ENCODE data around the gene UBE2C. TPM values are rescaled to one million over a fixed set of nuclear protein-coding genes. Genes with fewer than 3 reads are reported as not detected.
A peak's percentile ranks its signal among the peaks of the same experiment; 100 is the strongest.

Gene UBE2C
- total RNA-seq, 2 donors from 2014 or later = 1.4 to 4.9 TPM

DNA sequence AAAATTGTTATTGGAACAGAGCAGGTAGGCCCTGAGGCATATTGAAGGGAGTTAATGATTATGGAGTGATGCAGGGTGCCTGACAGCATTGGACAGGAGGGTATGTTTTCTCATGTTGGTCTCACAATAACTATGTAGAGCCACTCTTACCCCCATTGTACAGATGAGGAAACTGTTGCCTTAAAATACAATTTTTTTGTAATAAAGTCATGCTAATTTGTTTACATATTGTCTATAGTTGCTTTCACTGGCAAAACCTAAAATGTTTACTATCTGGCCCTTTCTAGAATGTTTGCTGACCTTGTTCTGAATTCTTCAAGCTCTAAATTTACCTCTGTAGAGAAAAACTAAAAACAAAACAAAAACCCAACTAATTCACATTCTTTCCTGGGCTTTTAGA lies 39.1 kb downstream of the UBE2C start:
- Histone ChIP-seq H3K36me3 (peaks cover 28% of the 10 kb centered on the region), H3K27me3 (no peaks in the 10 kb centered on the region), H3K4me3 (no peak overlapping the region), H3K4me1 (peaks cover 0 to 20% of the 10 kb centered on the region in 2 donors), H3K27ac (peak overlapping the region in 1 of 2 donors; percentile 19), H3K9me3 (no peaks in the 10 kb centered on the region)
- TF ChIP-seq, protein P1, sequence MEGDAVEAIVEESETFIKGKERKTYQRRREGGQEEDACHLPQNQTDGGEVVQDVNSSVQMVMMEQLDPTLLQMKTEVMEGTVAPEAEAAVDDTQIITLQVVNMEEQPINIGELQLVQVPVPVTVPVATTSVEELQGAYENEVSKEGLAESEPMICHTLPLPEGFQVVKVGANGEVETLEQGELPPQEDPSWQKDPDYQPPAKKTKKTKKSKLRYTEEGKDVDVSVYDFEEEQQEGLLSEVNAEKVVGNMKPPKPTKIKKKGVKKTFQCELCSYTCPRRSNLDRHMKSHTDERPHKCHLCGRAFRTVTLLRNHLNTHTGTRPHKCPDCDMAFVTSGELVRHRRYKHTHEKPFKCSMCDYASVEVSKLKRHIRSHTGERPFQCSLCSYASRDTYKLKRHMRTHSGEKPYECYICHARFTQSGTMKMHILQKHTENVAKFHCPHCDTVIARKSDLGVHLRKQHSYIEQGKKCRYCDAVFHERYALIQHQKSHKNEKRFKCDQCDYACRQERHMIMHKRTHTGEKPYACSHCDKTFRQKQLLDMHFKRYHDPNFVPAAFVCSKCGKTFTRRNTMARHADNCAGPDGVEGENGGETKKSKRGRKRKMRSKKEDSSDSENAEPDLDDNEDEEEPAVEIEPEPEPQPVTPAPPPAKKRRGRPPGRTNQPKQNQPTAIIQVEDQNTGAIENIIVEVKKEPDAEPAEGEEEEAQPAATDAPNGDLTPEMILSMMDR (IDR thresholded peaks at IDR 0.05) = no peak
- no peak for DNase-seq (ENCODE audit: low spot score)

DNA sequence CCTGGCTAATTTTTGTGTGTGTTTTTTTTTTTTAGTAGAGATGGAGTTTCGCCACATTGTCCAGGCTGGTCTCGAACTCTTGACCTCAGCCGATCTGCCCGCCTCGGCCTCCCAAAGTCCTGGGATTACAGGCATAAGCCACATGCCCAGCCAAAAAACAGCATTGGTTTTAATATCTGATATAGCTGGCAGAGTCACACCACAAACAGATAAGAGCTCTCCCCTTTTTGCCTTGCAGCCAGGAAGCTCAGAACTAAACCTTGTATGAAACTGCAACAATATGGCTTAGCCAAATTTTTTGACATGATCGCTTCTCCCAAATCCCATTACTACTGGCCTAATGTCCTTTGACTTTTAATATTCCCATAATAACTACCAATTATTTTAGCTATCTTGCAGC lies 39.9 kb downstream of the UBE2C start:
- no peak overlapping the region for H3K27ac ChIP-seq
- peaks cover 19% of the 10 kb centered on the region for H3K36me3 ChIP-seq
- H3K4me3 ChIP-seq = no peak overlapping the region
- H3K4me1 ChIP-seq = peaks cover 0 to 23% of the 10 kb centered on the region in 2 donors
- TF ChIP-seq, protein P1 (IDR thresholded peaks at IDR 0.05) = no peak
- no peaks in the 10 kb centered on the region for H3K27me3 ChIP-seq
- no peaks in the 10 kb centered on the region for H3K9me3 ChIP-seq
- DNase-seq (ENCODE audit: low spot score) = no peak

DNA sequence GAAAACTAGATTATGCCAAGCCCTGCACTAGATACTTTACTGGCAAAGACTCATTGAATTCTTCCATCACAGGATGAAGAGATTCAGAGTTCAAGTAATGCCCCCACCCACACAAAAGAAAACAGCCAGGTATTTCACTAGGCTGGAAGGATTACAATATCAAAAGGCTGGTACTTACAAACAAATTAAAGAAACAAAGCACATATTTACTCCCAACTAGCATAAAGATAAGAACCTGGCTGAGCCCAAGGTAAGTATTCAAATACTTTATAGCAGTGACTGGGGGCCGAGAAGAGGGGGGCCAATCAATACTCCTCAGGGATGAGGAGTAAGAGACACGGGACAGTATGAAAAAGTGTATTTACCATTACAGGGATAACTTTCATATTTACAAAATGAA lies 41.0 kb downstream of the UBE2C start:
- H3K4me1 ChIP-seq = peaks cover 0 to 32% of the 10 kb centered on the region in 2 donors
- no peaks in the 10 kb centered on the region for H3K9me3 ChIP-seq
- no peaks in the 10 kb centered on the region for H3K27me3 ChIP-seq
- peaks cover 11% of the 10 kb centered on the region for H3K36me3 ChIP-seq
- no peak overlapping the region for H3K4me3 ChIP-seq
- no peak overlapping the region for H3K27ac ChIP-seq
- no peak for DNase-seq (ENCODE audit: low spot score)
- TF ChIP-seq, protein P1 (IDR thresholded peaks at IDR 0.05) = no peak

DNA sequence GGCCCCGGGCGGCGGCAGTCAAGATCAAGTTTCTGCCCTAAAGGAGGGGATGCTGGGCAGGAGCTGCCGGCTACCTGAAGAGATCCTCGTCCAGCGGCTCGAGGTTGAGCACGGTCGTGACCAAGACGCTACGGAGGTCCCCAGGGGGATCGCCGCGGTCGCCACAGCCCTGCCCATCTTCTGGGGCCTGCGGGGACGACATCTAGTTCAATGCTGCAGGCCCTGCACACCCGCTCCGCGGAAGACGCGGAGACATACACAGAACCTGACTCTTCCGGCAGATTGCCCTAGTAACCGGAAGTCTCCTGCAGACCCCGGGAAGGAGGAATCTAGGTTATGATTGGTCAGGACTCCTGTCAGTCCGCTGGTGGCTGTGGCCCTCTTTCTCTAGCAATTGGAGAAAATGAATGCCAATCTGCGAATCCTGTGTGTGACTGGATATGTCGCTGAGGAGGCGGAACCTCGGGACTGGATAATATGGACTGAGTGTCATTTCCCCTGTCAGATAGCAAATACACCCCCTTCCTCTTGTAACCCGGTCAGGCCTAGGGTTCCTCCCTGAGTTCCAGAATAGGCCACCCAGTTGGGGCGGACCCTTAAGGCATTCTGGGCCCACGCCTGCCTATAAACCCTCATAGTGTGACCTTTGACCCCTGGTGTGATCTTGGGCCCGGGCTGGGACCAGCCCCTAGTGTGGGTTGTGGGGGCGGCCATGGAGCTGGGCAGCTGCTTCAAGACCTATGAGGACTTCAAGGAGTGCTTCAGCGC lies 44.9 kb downstream of the UBE2C start, which contains the start of the genes ACOT8 and ZSWIM3:
Gene ACOT8, minus strand, starts transcription at position 279 of the 768 bp plus-strand sequence. Its CDS starts 77 bp downstream, at position 202.
Gene ZSWIM3, plus strand, starts transcription at position 501 of the 768 bp plus-strand sequence. Its CDS starts 212 bp downstream, at position 713.
- peak within 1 kb of the TSS; percentile 75 to 87 for H3K4me3 ChIP-seq
- peaks cover 0 to 33% of the 10 kb centered on the region in 2 donors for H3K4me1 ChIP-seq
- peak; percentile 98 for DNase-seq (ENCODE audit: low spot score)
- TF ChIP-seq, protein P1 (IDR thresholded peaks at IDR 0.05) = no peak
- H3K9me3 ChIP-seq = no peaks in the 10 kb centered on the region
- H3K36me3 ChIP-seq = peaks cover 11% of the 10 kb centered on the region
- no peaks in the 10 kb centered on the region for H3K27me3 ChIP-seq
- H3K27ac ChIP-seq = peak within 1 kb of the TSS; percentile 72 to 80

DNA sequence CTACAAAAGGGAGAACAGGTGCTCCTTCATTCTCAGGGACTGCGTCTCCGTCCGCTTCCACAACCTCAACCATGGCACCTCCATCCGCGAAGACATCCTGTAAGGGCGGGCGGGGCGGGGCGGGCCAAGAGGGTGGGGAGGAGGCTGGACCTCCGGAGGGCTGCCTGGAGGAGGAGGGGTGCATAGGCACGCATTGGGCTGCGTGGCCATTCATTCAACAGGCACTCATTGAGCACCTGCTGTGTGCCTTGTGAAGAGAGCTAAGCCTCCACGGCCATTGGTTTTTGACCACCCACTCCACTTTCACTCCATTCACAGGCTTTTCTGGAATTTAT lies 45.4 kb downstream of the UBE2C start:
- TF ChIP-seq, protein P1 (IDR thresholded peaks at IDR 0.05) = no peak
- Histone ChIP-seq H3K4me3 (peak overlapping the region; percentile 75 to 87), H3K4me1 (peaks cover 0 to 33% of the 10 kb centered on the region in 2 donors), H3K27ac (peak overlapping the region; percentile 72 to 80), H3K9me3 (no peaks in the 10 kb centered on the region), H3K27me3 (no peaks in the 10 kb centered on the region), H3K36me3 (peaks cover 8% of the 10 kb centered on the region)
- DNase-seq (ENCODE audit: low spot score) = no peak
